Stimulated activated memory B cell treated with anti-CD40 and anti-IgM and Interleukin-4, amounts not matched to agents 10 μg/mL and 1 μg/mL and 100 μg/mL, for 72 hours (primary cell): ENCODE data around the gene CHTF8.
A peak's percentile ranks its signal among the peaks of the same experiment; 100 is the strongest.

Experiments used
- ATAC-seq: fragments of 150-1000 bp; cut with Tn5 transposase; 2 replicates; pipeline ENCODE4 v1.10.0; 2021
- H3K27ac Mint-ChIP-seq: one replicate; pipeline ENCODE4 v1.8.0; 2022; ENCODE audit warnings: mild to moderate bottlenecking, mixed read lengths
- H3K27me3 Mint-ChIP-seq: one replicate; pipeline ENCODE4 v1.8.0; 2022; ENCODE audit warnings: mixed read lengths
- H3K36me3 Mint-ChIP-seq: one replicate; pipeline ENCODE4 v1.8.0; 2022; ENCODE audit warnings: mixed read lengths
- H3K4me1 Mint-ChIP-seq: one replicate; pipeline ENCODE4 v1.8.0; 2022; ENCODE audit warnings: mixed read lengths
- H3K4me3 Mint-ChIP-seq: one replicate; pipeline ENCODE4 v1.8.0; 2022; ENCODE audit warnings: mild to moderate bottlenecking, moderate library complexity, mixed read lengths
- H3K9me3 Mint-ChIP-seq: one replicate; pipeline ENCODE4 v1.8.0; 2022; ENCODE audit warnings: mixed read lengths

Gene CHTF8

GRCh38 chr16:69111876-69112230 lies 20.5 kb downstream of the CHTF8 start:
- Mint-ChIP-seq H3K9me3 (no peaks in the 10 kb centered on the region), H3K36me3 (peaks cover 44% of the 10 kb centered on the region), H3K27me3 (peaks cover 31% of the 10 kb centered on the region), H3K4me1 (peaks cover 22% of the 10 kb centered on the region), H3K4me3 (no peak overlapping the region), H3K27ac (no peak overlapping the region)
- no peak for ATAC-seq

DNA sequence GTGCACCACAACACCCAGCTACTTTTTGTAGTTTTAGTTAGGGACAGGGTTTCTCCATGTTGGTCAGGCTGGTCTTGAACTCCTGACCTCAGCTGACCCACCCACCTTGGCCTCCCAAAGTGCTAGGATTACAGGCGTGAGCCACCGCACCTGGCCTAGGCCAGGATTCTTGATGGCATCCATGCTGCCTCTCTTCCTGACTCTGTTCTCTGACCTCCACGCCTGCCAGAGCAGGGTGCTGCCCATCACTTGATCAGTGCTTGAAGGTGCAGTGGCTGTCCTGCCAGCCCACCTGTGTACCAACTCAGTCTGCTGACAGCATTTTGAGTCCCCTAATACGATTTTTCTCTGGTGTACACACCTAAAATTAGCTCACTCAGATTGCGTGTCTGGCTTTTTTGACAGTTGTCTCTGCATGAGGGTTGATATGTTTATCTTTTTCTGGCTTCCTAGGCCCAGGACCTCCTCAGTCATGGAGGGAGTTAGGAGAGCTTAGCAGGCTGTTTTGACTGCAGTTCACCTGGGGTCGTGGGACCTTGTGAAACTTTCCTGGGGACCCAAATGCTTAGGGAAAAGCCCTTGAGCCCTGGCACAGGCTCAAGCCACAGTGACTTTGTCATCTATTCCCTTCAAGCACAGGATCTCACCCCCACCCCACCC lies 21.0 kb downstream of the CHTF8 start:
- ATAC-seq, result no peak
- Mint-ChIP-seq H3K27ac (no peak overlapping the region), H3K9me3 (no peaks in the 10 kb centered on the region), H3K27me3 (peaks cover 36% of the 10 kb centered on the region), H3K4me1 (peaks cover 26% of the 10 kb centered on the region), H3K4me3 (no peak overlapping the region), H3K36me3 (peaks cover 40% of the 10 kb centered on the region)

DNA sequence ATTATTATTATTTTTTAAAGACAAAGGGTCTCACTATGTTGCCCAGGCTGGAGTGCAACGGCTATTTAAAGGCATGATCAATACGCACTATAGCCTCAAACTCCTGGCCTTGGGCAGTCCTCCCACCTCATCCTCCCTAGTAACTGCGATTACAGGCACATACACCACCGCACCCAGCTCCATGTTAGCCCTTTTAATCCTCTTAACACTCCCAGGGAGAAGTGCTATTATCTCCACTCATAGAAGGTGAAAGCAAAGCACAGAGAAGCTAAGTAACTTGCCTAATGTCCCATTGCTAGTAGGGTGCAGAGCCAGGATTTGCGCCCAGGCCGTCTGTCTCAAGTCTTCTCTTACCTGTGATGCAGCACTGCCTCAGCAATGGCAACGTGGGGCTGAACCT lies 22.0 kb downstream of the CHTF8 start:
- ATAC-seq, result no peak
- Mint-ChIP-seq H3K4me3 (no peak overlapping the region), H3K9me3 (no peaks in the 10 kb centered on the region), H3K27me3 (peaks cover 44% of the 10 kb centered on the region), H3K4me1 (peaks cover 31% of the 10 kb centered on the region), H3K36me3 (peaks cover 30% of the 10 kb centered on the region), H3K27ac (no peak overlapping the region)

GRCh38 chr16:69109486-69110270 lies 22.7 kb downstream of the CHTF8 start:
- Mint-ChIP-seq H3K9me3 (no peaks in the 10 kb centered on the region), H3K36me3 (peaks cover 25% of the 10 kb centered on the region), H3K4me1 (peaks cover 33% of the 10 kb centered on the region), H3K27ac (no peak overlapping the region), H3K4me3 (no peak overlapping the region), H3K27me3 (peaks cover 51% of the 10 kb centered on the region)
- no peak for ATAC-seq

DNA sequence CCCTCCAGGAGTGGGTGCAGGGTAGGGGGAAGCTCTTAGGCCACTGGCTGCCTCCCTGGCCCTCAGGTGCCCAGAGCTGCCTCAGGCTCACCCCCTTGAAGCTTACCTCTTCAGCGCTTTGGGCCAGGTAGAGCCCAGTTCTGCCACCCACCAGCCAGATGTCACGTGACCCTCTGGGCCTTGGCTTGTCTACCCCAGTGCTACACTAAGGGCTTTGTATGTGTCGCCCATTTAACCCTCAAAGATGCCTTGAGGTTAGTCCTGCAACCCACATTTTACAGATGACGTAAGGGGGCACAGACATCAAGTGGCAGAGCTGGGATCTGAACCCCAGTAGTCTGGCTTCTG lies 23.5 kb downstream of the CHTF8 start:
- Mint-ChIP-seq H3K36me3 (peaks cover 22% of the 10 kb centered on the region), H3K9me3 (no peaks in the 10 kb centered on the region), H3K4me1 (peaks cover 33% of the 10 kb centered on the region), H3K4me3 (no peak overlapping the region), H3K27ac (no peak overlapping the region), H3K27me3 (peaks cover 59% of the 10 kb centered on the region)
- ATAC-seq, result no peak

- ATAC-seq, result no peak
- H3K4me3 Mint-ChIP-seq, result no peak overlapping the region
- H3K36me3 Mint-ChIP-seq, result peaks cover 22% of the 10 kb centered on the region
- no peaks in the 10 kb centered on the region for H3K9me3 Mint-ChIP-seq
- no peak overlapping the region for H3K27ac Mint-ChIP-seq
- peaks cover 33% of the 10 kb centered on the region for H3K4me1 Mint-ChIP-seq
- peaks cover 65% of the 10 kb centered on the region for H3K27me3 Mint-ChIP-seq
These were observed 24.1 kb downstream of the CHTF8 start for GRCh38 chr16:69108064-69108904.

- peaks cover 73% of the 10 kb centered on the region for H3K27me3 Mint-ChIP-seq
- peaks cover 26% of the 10 kb centered on the region for H3K4me1 Mint-ChIP-seq
- H3K36me3 Mint-ChIP-seq, result peaks cover 22% of the 10 kb centered on the region
- H3K4me3 Mint-ChIP-seq, result peak overlapping the region; percentile 68
- no peak for ATAC-seq
- H3K9me3 Mint-ChIP-seq, result no peaks in the 10 kb centered on the region
- H3K27ac Mint-ChIP-seq, result no peak overlapping the region
These were observed 24.9 kb downstream of the CHTF8 start for GRCh38 chr16:69107316-69107962.

DNA sequence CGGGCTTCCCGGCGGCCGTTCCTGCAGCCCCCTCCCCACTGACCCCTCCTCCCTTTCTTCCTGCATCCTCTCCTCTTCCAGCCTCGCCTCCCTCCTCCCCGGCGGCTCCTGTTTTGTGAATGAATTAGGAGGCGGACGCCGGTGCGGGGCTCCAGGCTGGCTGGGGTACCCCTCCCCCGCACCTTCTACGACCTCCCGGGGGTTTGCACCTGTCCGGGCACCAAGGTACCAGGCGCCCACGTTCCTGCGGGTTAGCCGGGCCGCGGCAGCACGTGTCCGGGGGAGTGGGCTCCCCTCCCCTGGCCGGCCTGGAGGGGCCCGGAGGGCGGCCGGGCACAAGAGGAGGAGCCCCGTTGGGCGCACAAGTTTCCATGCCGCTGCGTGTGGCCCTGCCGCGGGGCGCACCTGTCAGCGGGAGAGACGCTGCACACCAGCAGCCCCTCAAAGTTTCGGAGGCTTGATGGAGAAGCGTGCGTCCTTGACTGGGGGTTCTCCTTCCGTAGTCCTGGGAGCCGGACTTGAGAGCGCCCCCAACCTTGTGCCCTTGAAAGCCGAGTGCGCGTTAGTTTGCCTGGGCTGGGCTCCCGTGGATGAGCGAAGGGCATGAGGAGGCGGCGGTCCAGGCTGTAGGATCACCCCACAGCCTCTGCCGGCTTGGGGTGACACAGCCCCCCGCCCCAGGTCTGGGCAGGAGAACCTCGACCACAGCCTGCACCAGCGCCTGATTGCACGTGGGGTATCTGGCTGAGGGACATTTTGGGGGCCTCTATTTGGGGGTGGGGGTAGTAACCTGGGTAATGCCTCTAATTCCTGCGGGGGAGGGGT lies 25.7 kb downstream of the CHTF8 start:
- H3K27me3 Mint-ChIP-seq, result peaks cover 76% of the 10 kb centered on the region
- no peaks in the 10 kb centered on the region for H3K9me3 Mint-ChIP-seq
- peak overlapping the region; percentile 68 for H3K4me3 Mint-ChIP-seq
- peaks cover 26% of the 10 kb centered on the region for H3K4me1 Mint-ChIP-seq
- ATAC-seq, result peak; percentile 10
- H3K27ac Mint-ChIP-seq, result no peak overlapping the region
- peaks cover 17% of the 10 kb centered on the region for H3K36me3 Mint-ChIP-seq

- peaks cover 26% of the 10 kb centered on the region for H3K4me1 Mint-ChIP-seq
- H3K27ac Mint-ChIP-seq, result no peak within 1 kb of the TSS
- peak within 1 kb of the TSS; percentile 88 for H3K4me3 Mint-ChIP-seq
- peaks cover 15% of the 10 kb centered on the region for H3K36me3 Mint-ChIP-seq
- peak; percentile 63 for ATAC-seq
- peaks cover 76% of the 10 kb centered on the region for H3K27me3 Mint-ChIP-seq
- H3K9me3 Mint-ChIP-seq, result no peaks in the 10 kb centered on the region
These were observed 26.7 kb downstream of the CHTF8 start, which contains the start of gene HAS3 for GRCh38 chr16:69105501-69106361. Gene HAS3 (plus strand): TSS chr16:69105653. CDS start chr16:69109396, 3,743 bp downstream.

GRCh38 chr16:69100071-69100691 lies 32.2 kb downstream of the CHTF8 start:
- H3K36me3 Mint-ChIP-seq, result no peaks in the 10 kb centered on the region
- no peak overlapping the region for H3K4me3 Mint-ChIP-seq
- H3K27ac Mint-ChIP-seq, result no peak overlapping the region
- no peak for ATAC-seq
- peaks cover 30% of the 10 kb centered on the region for H3K27me3 Mint-ChIP-seq
- H3K4me1 Mint-ChIP-seq, result peaks cover under 1% of the 10 kb centered on the region
- H3K9me3 Mint-ChIP-seq, result no peaks in the 10 kb centered on the region

DNA sequence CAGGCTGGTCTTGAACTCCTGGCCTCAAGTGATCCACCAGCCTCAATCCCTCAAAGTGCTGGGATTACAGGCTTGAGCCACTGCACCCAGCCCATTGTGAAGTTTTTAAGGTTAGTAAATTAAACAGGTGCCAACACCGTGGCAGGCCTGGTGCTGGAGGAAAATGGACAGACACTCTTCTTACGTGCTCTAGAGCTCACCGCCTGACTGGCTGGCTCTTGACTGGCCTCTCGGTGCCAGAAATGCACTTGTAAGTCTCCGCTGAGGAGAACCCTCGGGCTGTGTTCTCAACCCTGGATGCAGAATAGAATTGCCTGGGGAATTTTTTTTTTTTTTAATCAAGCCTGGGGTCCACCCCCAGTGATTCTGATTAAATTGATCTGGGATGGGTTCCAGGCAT lies 37.2 kb downstream of the CHTF8 start:
- H3K27ac Mint-ChIP-seq, result no peak overlapping the region
- no peaks in the 10 kb centered on the region for H3K36me3 Mint-ChIP-seq
- ATAC-seq, result no peak
- H3K27me3 Mint-ChIP-seq, result no peaks in the 10 kb centered on the region
- no peaks in the 10 kb centered on the region for H3K9me3 Mint-ChIP-seq
- no peak overlapping the region for H3K4me3 Mint-ChIP-seq
- peaks cover 15% of the 10 kb centered on the region for H3K4me1 Mint-ChIP-seq

DNA sequence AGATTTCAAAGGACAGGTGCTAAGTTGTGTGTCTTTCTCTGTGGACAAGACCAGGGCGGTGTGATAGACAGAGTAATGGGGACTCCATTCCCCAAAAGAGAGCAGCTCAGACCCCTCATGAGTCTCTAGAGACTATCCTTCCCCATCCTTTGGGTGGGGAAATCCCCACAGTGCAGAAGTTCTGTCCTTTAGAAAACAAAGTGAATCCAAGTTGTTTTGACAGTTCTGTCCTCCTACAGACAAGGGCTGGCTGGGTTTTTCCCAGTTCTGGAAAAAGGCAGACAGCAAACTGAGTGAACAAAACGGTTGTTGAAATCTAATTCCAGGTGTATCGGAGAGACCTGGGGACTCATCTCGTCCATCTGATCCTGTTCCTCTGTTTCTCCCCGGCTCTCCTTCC lies 37.9 kb downstream of the CHTF8 start:
- Mint-ChIP-seq H3K9me3 (no peaks in the 10 kb centered on the region), H3K27ac (no peak overlapping the region), H3K4me3 (peak overlapping the region; percentile 31), H3K36me3 (no peaks in the 10 kb centered on the region), H3K27me3 (no peaks in the 10 kb centered on the region), H3K4me1 (peaks cover 15% of the 10 kb centered on the region)
- peak; percentile 27 for ATAC-seq

DNA sequence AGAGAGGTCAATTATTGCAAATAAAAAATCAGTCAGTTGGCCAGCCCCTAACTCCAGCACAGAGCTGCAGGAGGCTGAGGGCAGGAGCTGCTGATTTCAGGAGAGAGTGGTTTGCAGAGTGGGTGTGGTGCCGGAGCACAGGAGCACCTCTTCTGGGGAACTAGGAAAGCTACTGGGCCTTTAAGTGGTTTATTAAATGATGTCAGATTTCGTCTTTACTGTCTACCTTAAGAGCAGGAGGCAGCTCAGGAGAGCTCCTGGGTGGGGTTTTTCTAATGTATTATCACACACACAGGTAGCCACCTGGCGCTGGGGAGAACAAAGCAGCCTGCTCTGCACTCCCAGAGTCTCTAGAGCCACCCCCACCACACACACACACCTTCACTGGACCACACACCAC lies 38.4 kb downstream of the CHTF8 start:
- Mint-ChIP-seq H3K4me1 (peaks cover 15% of the 10 kb centered on the region), H3K36me3 (no peaks in the 10 kb centered on the region), H3K27ac (no peak overlapping the region), H3K4me3 (no peak overlapping the region), H3K9me3 (no peaks in the 10 kb centered on the region), H3K27me3 (no peaks in the 10 kb centered on the region)
- peak; percentile 71 for ATAC-seq
